IPS DF 4.7 (cell line): ENCODE results near the gene PAPLN.

Experiments
- DNase-seq: peaks from one replicate; pipeline ENCODE4 v3.0.0-alpha.2; 2013; ENCODE audit warnings: low spot score; ENCODE audit errors: extremely low read depth

PAPLN gene

GRCh38 chr14:73261075-73261474, 23.8 kb downstream of the PAPLN start:
- DNase-seq = no peak

- DNase-seq = no peak
Measured at GRCh38 chr14:73261520-73262426, 24.5 kb downstream of the PAPLN start.

GRCh38 chr14:73262427-73263183, 25.3 kb downstream of the PAPLN start:
- no peak for DNase-seq

- DNase-seq = no peak
Measured at GRCh38 chr14:73263606-73264005, 26.3 kb downstream of the PAPLN start.

- DNase-seq = no peak
Measured at GRCh38 chr14:73264080-73264884, 27.0 kb downstream of the PAPLN start.

- DNase-seq = no peak
Measured at GRCh38 chr14:73264885-73265720, 27.8 kb downstream of the PAPLN start.

GRCh38 chr14:73265721-73266046, 28.4 kb downstream of the PAPLN start:
- DNase-seq = no peak

GRCh38 chr14:73266317-73266716, 29.0 kb downstream of the PAPLN start:
- no peak for DNase-seq

- DNase-seq = no peak
Measured at GRCh38 chr14:73267474-73267873, 30.2 kb downstream of the PAPLN start.

GRCh38 chr14:73269729-73270531, 32.6 kb downstream of the PAPLN start:
- no peak for DNase-seq

- no peak for DNase-seq
Measured at GRCh38 chr14:73272393-73272792, 35.1 kb downstream of the PAPLN start.

- no peak for DNase-seq
Measured at GRCh38 chr14:73273799-73274198, 36.5 kb downstream of the PAPLN start.

- DNase-seq = no peak
Measured at GRCh38 chr14:73276836-73277235, 39.5 kb downstream of the PAPLN start.

- no peak for DNase-seq
Measured at GRCh38 chr14:73277376-73277775, 40.1 kb downstream of the PAPLN start.

- no peak for DNase-seq
Measured at GRCh38 chr14:73280903-73281302, 43.6 kb downstream of the PAPLN start.

- no peak for DNase-seq
Measured at GRCh38 chr14:73283608-73284379, 46.5 kb downstream of the PAPLN start.

GRCh38 chr14:73285979-73286378, 48.7 kb downstream of the PAPLN start:
- no peak for DNase-seq

GRCh38 chr14:73286598-73286997, 49.3 kb downstream of the PAPLN start:
- DNase-seq = no peak

- no peak for DNase-seq
Measured at GRCh38 chr14:73287071-73287470, 49.8 kb downstream of the PAPLN start.
